ENCODE results near the gene NRCAM. TPM values are rescaled to one million over a fixed set of nuclear protein-coding genes. Genes with fewer than 3 reads are reported as not detected.

Gene NRCAM
- total and polyA plus RNA-seq, 2 of the 13 experiments (the other 11 are each of a cell fraction or from before 2014, with no cell fraction given), result 0.31 to 0.33 TPM

DNA sequence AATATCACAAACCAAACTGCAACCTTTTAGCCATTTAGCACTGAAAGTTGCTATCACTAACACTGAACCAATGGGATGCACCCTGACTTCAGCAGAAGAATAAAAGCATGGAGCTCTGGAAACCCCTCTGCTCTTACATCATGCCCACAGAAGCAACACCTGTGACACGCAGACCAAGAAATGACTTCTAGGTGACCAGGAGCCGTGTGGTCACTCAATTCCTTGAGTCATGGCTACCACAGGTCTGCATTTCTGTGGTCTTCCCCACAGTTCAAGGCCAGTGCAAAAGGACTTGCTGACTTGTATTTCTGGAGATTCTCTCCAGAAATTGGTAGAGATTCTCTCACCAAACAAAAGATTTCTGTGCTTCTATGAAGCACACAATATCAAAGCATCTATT is 38.3 kb downstream of the NRCAM start:
- ATAC-seq, result no peak
- H3K4me1 ChIP-seq (ENCODE audit: insufficient read depth, low read length), result no peaks in the 10 kb centered on the region
- H4K20me1 ChIP-seq (ENCODE audit: insufficient read depth, low read length), result no peaks in the 10 kb centered on the region
- FAIRE-seq, result no peak
- H3K9ac ChIP-seq (ENCODE audit: insufficient read depth, low read depth, low read length), result no peak overlapping the region
- no peaks in the 10 kb centered on the region for H3K9me3 ChIP-seq (ENCODE audit: low read length)
- 40% methylated on average over 2 of the region's 2 CpGs for WGBS (ENCODE audit: low lambda C conversion rate)
- no peak overlapping the region for H3K4me2 ChIP-seq (ENCODE audit: low read depth, low read length)
- H3K79me2 ChIP-seq (ENCODE audit: insufficient read depth, low read length), result no peaks in the 10 kb centered on the region
- H3K27ac ChIP-seq (ENCODE audit: extremely low read length, insufficient read depth, low read length), result no peak overlapping the region
- H3K36me3 ChIP-seq (replicated peaks in 1 of 2; ENCODE audit: control insufficient read depth in 1 of 2, insufficient read depth in 2 of 2, low read length in 2 of 2), result no peaks in the 10 kb centered on the region
- 0 out of 5 replicates have a peak, but pooled peaks cover 0 to 5% of the 10 kb centered on the region in 2 experiments for H3K27me3 ChIP-seq (ENCODE audit: control insufficient read depth in 1 of 2, insufficient read depth in 2 of 2, low read length in 2 of 2)
- ChIA-PET POLR2A (no interaction called here), CTCF (ENCODE audit: low intra/inter-chr PET ratio, low total read pairs) (no interaction called here)
- no peak for DNase-seq (ENCODE audit: low spot score)
- TF ChIP-seq SMAD9 (CRISPR knock-in tag; IDR thresholded peaks at IDR 0.05) (no peak), ZNF253 (CRISPR knock-in tag; IDR thresholded peaks at IDR 0.05; ENCODE audit: borderline replicate concordance) (no peak), NFE2 (CRISPR knock-in tag; IDR thresholded peaks at IDR 0.05) (no peak), NAIF1 (CRISPR knock-in tag; IDR thresholded peaks at IDR 0.05; ENCODE audit: borderline replicate concordance) (no peak), ZNF720 (CRISPR knock-in tag; IDR thresholded peaks at IDR 0.05) (no peak), SETDB1 (CRISPR knock-in tag; IDR thresholded peaks at IDR 0.05; ENCODE audit: borderline replicate concordance) (no peak), ZNF615 (CRISPR knock-in tag; IDR thresholded peaks at IDR 0.05; ENCODE audit: borderline replicate concordance) (no peak)
- TF ChIP-seq, protein P1, sequence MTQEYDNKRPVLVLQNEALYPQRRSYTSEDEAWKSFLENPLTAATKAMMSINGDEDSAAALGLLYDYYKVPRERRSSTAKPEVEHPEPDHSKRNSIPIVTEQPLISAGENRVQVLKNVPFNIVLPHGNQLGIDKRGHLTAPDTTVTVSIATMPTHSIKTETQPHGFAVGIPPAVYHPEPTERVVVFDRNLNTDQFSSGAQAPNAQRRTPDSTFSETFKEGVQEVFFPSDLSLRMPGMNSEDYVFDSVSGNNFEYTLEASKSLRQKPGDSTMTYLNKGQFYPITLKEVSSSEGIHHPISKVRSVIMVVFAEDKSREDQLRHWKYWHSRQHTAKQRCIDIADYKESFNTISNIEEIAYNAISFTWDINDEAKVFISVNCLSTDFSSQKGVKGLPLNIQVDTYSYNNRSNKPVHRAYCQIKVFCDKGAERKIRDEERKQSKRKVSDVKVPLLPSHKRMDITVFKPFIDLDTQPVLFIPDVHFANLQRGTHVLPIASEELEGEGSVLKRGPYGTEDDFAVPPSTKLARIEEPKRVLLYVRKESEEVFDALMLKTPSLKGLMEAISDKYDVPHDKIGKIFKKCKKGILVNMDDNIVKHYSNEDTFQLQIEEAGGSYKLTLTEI (CRISPR knock-in tag; conservative IDR thresholded peaks at IDR 0.05), result no peak
- TF ChIP-seq, protein P2, sequence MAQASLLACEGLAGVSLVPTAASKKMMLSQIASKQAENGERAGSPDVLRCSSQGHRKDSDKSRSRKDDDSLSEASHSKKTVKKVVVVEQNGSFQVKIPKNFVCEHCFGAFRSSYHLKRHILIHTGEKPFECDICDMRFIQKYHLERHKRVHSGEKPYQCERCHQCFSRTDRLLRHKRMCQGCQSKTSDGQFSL (CRISPR knock-in tag; IDR thresholded peaks at IDR 0.05), result no peak
- in situ Hi-C loops (cut with HindIII; ENCODE audit: extremely low pct_ligation_motif_present, low pct_unique_long_range_greater_than_20kb), result no loop called here
- no peak overlapping the region for H3K4me3 ChIP-seq (replicated peaks in 1 of 3; ENCODE audit: insufficient read depth in 1 of 3, low read depth in 2 of 3, low read length in 3 of 3)
- no peak overlapping the region for H2AFZ ChIP-seq (ENCODE audit: low read length)
- intact Hi-C loops (cut with micrococcal nuclease; ENCODE audit: unreplicated experiment), result no loop called here
- no TSS peak for BruUV-seq (replicated peaks)

Measured in HepG2 (cell line).